GM12892 (cell line): ENCODE data around the gene S1PR1.

Source experiments
- POLR2A ChIP-seq: IDR thresholded peaks from 2 replicates; pipeline ENCODE4 v1.6.1; 2011; ENCODE audit warnings: low read depth, low read length, control low read depth
- POLR2AphosphoS5 ChIP-seq: IDR thresholded peaks from 2 replicates; pipeline ENCODE4 v1.6.1; 2011; ENCODE audit warnings: low read depth, low read length, control low read depth

GRCh38 chr1:101227837-101228236, 9.0 kb upstream of the S1PR1 start:
- TF ChIP-seq POLR2A (no peak), POLR2AphosphoS5 (no peak)
